ENCODE data around the gene TIMM10. TPM values are rescaled to one million over a fixed set of nuclear protein-coding genes. Genes with fewer than 3 reads are reported as not detected.

TIMM10 gene
- total and polyA plus RNA-seq, 2 donors (not counting 1 experiment from before 2014, with no cell fraction given) = 32.2 to 57.6 TPM

- Histone ChIP-seq H3K79me2 (ENCODE audit: control insufficient read depth, insufficient read depth, low read length) (no peaks in the 10 kb centered on the region), H3K36me3 (ENCODE audit: control insufficient read depth, insufficient read depth, low read length) (peaks cover 21% of the 10 kb centered on the region), H2AFZ (ENCODE audit: low read length) (no peak overlapping the region), H3K27ac (ENCODE audit: insufficient read depth, low read length) (no peak overlapping the region), H3K27me3 (ENCODE audit: control insufficient read depth, insufficient read depth, low read length) (no peaks in the 10 kb centered on the region), H3K4me2 (ENCODE audit: extremely low read depth, insufficient read depth, low read length) (no peak overlapping the region), H3K9ac (ENCODE audit: insufficient read depth, low read length) (no peak overlapping the region), H4K20me1 (ENCODE audit: control insufficient read depth, extremely low read depth, insufficient read depth, low read length) (no peaks in the 10 kb centered on the region), H3K9me3 (ENCODE audit: control insufficient read depth, insufficient read depth, low read depth, low read length) (no peaks in the 10 kb centered on the region), H3K4me1 (ENCODE audit: control insufficient read depth, extremely low read depth, insufficient read depth, low read length) (no peaks in the 10 kb centered on the region), H3K4me3 (replicated peaks in 1 of 4; ENCODE audit: control extremely low read depth in 1 of 4, insufficient read depth in 1 of 4, low read depth in 3 of 4, low read length in 4 of 4) (no peak overlapping the region)
- TF ChIP-seq CTCF (conservative IDR thresholded peaks at IDR 0.05 in 1 of 2, IDR thresholded peaks at IDR 0.05 in 1 of 2; ENCODE audit: low read depth in 1 of 2, low read length in 2 of 2) (no peak), EZH2 (IDR thresholded peaks at IDR 0.05; ENCODE audit: low read length, missing control alignments) (no peak)
- no peak for DNase-seq (ENCODE audit: low read depth in 2 of 2)
Observed at GRCh38 chr11:57556041-57556440, 25.5 kb upstream of the TIMM10 start.

GRCh38 chr11:57555393-57555792 is 24.8 kb upstream of the TIMM10 start:
- no peaks in the 10 kb centered on the region for H3K4me1 ChIP-seq (ENCODE audit: control insufficient read depth, extremely low read depth, insufficient read depth, low read length)
- H3K36me3 ChIP-seq (ENCODE audit: control insufficient read depth, insufficient read depth, low read length) = peaks cover 21% of the 10 kb centered on the region
- H3K27ac ChIP-seq (ENCODE audit: insufficient read depth, low read length) = no peak overlapping the region
- no peaks in the 10 kb centered on the region for H4K20me1 ChIP-seq (ENCODE audit: control insufficient read depth, extremely low read depth, insufficient read depth, low read length)
- H3K79me2 ChIP-seq (ENCODE audit: control insufficient read depth, insufficient read depth, low read length) = no peaks in the 10 kb centered on the region
- no peaks in the 10 kb centered on the region for H3K9me3 ChIP-seq (ENCODE audit: control insufficient read depth, insufficient read depth, low read depth, low read length)
- DNase-seq (ENCODE audit: low read depth in 2 of 2) = no peak
- no peak overlapping the region for H3K4me3 ChIP-seq (replicated peaks in 1 of 4; ENCODE audit: control extremely low read depth in 1 of 4, insufficient read depth in 1 of 4, low read depth in 3 of 4, low read length in 4 of 4)
- no peak overlapping the region for H3K9ac ChIP-seq (ENCODE audit: insufficient read depth, low read length)
- H2AFZ ChIP-seq (ENCODE audit: low read length) = no peak overlapping the region
- no peaks in the 10 kb centered on the region for H3K27me3 ChIP-seq (ENCODE audit: control insufficient read depth, insufficient read depth, low read length)
- TF ChIP-seq CTCF (conservative IDR thresholded peaks at IDR 0.05 in 1 of 2, IDR thresholded peaks at IDR 0.05 in 1 of 2; ENCODE audit: low read depth in 1 of 2, low read length in 2 of 2) (no peak), EZH2 (IDR thresholded peaks at IDR 0.05; ENCODE audit: low read length, missing control alignments) (no peak)
- no peak overlapping the region for H3K4me2 ChIP-seq (ENCODE audit: extremely low read depth, insufficient read depth, low read length)

- no peak overlapping the region for H3K4me2 ChIP-seq (ENCODE audit: extremely low read depth, insufficient read depth, low read length)
- H3K4me1 ChIP-seq (ENCODE audit: control insufficient read depth, extremely low read depth, insufficient read depth, low read length) = no peaks in the 10 kb centered on the region
- TF ChIP-seq EZH2 (IDR thresholded peaks at IDR 0.05; ENCODE audit: low read length, missing control alignments) = no peak
- TF ChIP-seq CTCF (conservative IDR thresholded peaks at IDR 0.05 in 1 of 2, IDR thresholded peaks at IDR 0.05 in 1 of 2; ENCODE audit: low read depth in 1 of 2, low read length in 2 of 2) = no peak
- H3K9ac ChIP-seq (ENCODE audit: insufficient read depth, low read length) = no peak overlapping the region
- H3K36me3 ChIP-seq (ENCODE audit: control insufficient read depth, insufficient read depth, low read length) = peaks cover 17% of the 10 kb centered on the region
- no peaks in the 10 kb centered on the region for H4K20me1 ChIP-seq (ENCODE audit: control insufficient read depth, extremely low read depth, insufficient read depth, low read length)
- H3K27me3 ChIP-seq (ENCODE audit: control insufficient read depth, insufficient read depth, low read length) = no peaks in the 10 kb centered on the region
- no peak overlapping the region for H3K27ac ChIP-seq (ENCODE audit: insufficient read depth, low read length)
- no peaks in the 10 kb centered on the region for H3K9me3 ChIP-seq (ENCODE audit: control insufficient read depth, insufficient read depth, low read depth, low read length)
- no peak overlapping the region for H2AFZ ChIP-seq (ENCODE audit: low read length)
- H3K4me3 ChIP-seq (replicated peaks in 1 of 4; ENCODE audit: control extremely low read depth in 1 of 4, insufficient read depth in 1 of 4, low read depth in 3 of 4, low read length in 4 of 4) = no peak overlapping the region
- H3K79me2 ChIP-seq (ENCODE audit: control insufficient read depth, insufficient read depth, low read length) = no peaks in the 10 kb centered on the region
- DNase-seq (ENCODE audit: low read depth in 2 of 2) = no peak
Observed at GRCh38 chr11:57552479-57552878, 21.9 kb upstream of the TIMM10 start.

Measured in fibroblast of lung (primary cell).